ENCODE measurements around the gene PIH1D1. TPM values are rescaled to one million over a fixed set of nuclear protein-coding genes. Genes with fewer than 3 reads are reported as not detected.

PIH1D1 gene
- total RNA-seq, 2 experiments from 2014 or later, result 145 to 151 TPM

- H3K4me3 ChIP-seq (ENCODE audit: low read length), result no peak overlapping the region
- H3K36me3 ChIP-seq (ENCODE audit: insufficient read depth, low read length), result peaks cover 41% of the 10 kb centered on the region
- no peaks in the 10 kb centered on the region for H3K27me3 ChIP-seq (ENCODE audit: control insufficient read depth in 1 of 2, insufficient read depth in 2 of 2, low read length in 2 of 2)
- H3K9me3 ChIP-seq (ENCODE audit: control insufficient read depth in 1 of 2, insufficient read depth in 1 of 2, low read length in 2 of 2), result no peaks in the 10 kb centered on the region
- intact Hi-C loops (cut with DNase I, micrococcal nuclease), result no loop called here
- H3K4me1 ChIP-seq (ENCODE audit: insufficient read depth, low read length), result peaks cover 34% of the 10 kb centered on the region
- Mint-ChIP-seq H3K4me3 (no peak overlapping the region), H3K4me1 (ENCODE audit: low read depth) (peaks cover 10% of the 10 kb centered on the region), H3K9me3 (no peaks in the 10 kb centered on the region), H3K36me3 (ENCODE audit: low read depth) (peaks cover 37% of the 10 kb centered on the region), H3K27ac (peak overlapping the region; percentile 14), H3K27me3 (no peaks in the 10 kb centered on the region)
- TF ChIP-seq CTCF (IDR thresholded peaks at IDR 0.05), result no peak
- POLR2A ChIA-PET, result no interaction called here
- no peak for ATAC-seq (ENCODE audit: poor library complexity)
- DNase-seq, result no peak
- CTCF ChIA-PET, result interaction anchor here (1.3 to 1.5 kb wide), 2 partner anchors 13 to 16 kb away, joined by 3 to 4 read pairs; no protein-coding TSS in a partner anchor
- no peak overlapping the region for H3K27ac ChIP-seq (ENCODE audit: low read depth in 1 of 2, low read length in 2 of 2)
Observed at GRCh38 chr19:49459388-49459787, 7.8 kb upstream of the PIH1D1 start.

GRCh38 chr19:49458567-49458903 is 6.9 kb upstream of the PIH1D1 start:
- no peak for TF ChIP-seq CTCF (IDR thresholded peaks at IDR 0.05)
- POLR2A ChIA-PET, result interaction anchor here (1.1 to 1.6 kb wide), 3 partner anchors 12 to 37 kb away, joined by 4 to 6 read pairs (median 4); partner anchors contain the start of genes FLT3LG and RPS11

GRCh38 chr19:49456326-49456725 is 4.7 kb upstream of the PIH1D1 start:
- Histone ChIP-seq H3K36me3 (ENCODE audit: insufficient read depth, low read length) (peaks cover 30% of the 10 kb centered on the region), H3K9me3 (ENCODE audit: control insufficient read depth in 1 of 2, insufficient read depth in 1 of 2, low read length in 2 of 2) (no peaks in the 10 kb centered on the region), H3K4me3 (ENCODE audit: low read length) (no peak overlapping the region), H3K4me1 (ENCODE audit: insufficient read depth, low read length) (peaks cover 56% of the 10 kb centered on the region), H3K27ac (ENCODE audit: low read depth in 1 of 2, low read length in 2 of 2) (no peak overlapping the region), H3K27me3 (ENCODE audit: control insufficient read depth in 1 of 2, insufficient read depth in 2 of 2, low read length in 2 of 2) (no peaks in the 10 kb centered on the region)
- TF ChIP-seq CTCF (IDR thresholded peaks at IDR 0.05), result no peak
- H3K27ac Mint-ChIP-seq, result peak overlapping the region; percentile 69
- ChIA-PET CTCF (interaction anchor here (1.0 to 2.3 kb wide), 3 partner anchors 14 to 17 kb away, joined by 3 to 10 read pairs (median 4); partner anchors contain the start of gene FLT3LG), POLR2A (no interaction called here)
- H3K36me3 Mint-ChIP-seq (ENCODE audit: low read depth), result peaks cover 52% of the 10 kb centered on the region
- H3K4me1 Mint-ChIP-seq (ENCODE audit: low read depth), result peaks cover 37% of the 10 kb centered on the region
- ATAC-seq (ENCODE audit: poor library complexity) (no peak), DNase-seq (no peak)
- peak overlapping the region; percentile 38 for H3K4me3 Mint-ChIP-seq
- H3K9me3 Mint-ChIP-seq, result no peaks in the 10 kb centered on the region
- intact Hi-C loops (cut with DNase I, micrococcal nuclease), result no loop called here
- no peaks in the 10 kb centered on the region for H3K27me3 Mint-ChIP-seq

More at GRCh38 chr19:49458567-49458903, 6.9 kb upstream of the PIH1D1 start:
- Mint-ChIP-seq H3K36me3 (ENCODE audit: low read depth) (peaks cover 37% of the 10 kb centered on the region), H3K9me3 (no peaks in the 10 kb centered on the region), H3K4me3 (no peak overlapping the region), H3K27ac (peak overlapping the region; percentile 77), H3K4me1 (ENCODE audit: low read depth) (peaks cover 18% of the 10 kb centered on the region), H3K27me3 (no peaks in the 10 kb centered on the region)
- Histone ChIP-seq H3K36me3 (ENCODE audit: insufficient read depth, low read length) (peaks cover 33% of the 10 kb centered on the region), H3K4me1 (ENCODE audit: insufficient read depth, low read length) (peaks cover 36% of the 10 kb centered on the region), H3K9me3 (ENCODE audit: control insufficient read depth in 1 of 2, insufficient read depth in 1 of 2, low read length in 2 of 2) (no peaks in the 10 kb centered on the region), H3K27me3 (ENCODE audit: control insufficient read depth in 1 of 2, insufficient read depth in 2 of 2, low read length in 2 of 2) (no peaks in the 10 kb centered on the region), H3K4me3 (ENCODE audit: low read length) (no peak overlapping the region), H3K27ac (ENCODE audit: low read depth in 1 of 2, low read length in 2 of 2) (peak overlapping the region; percentile 1 to 45)
- CTCF ChIA-PET, result interaction anchor here (1.5 to 2.3 kb wide), 2 partner anchors 12 kb away, joined by 3 to 10 read pairs; no protein-coding TSS in a partner anchor
- intact Hi-C loops (cut with DNase I, micrococcal nuclease), result no loop called here
- DNase-seq (no peak), ATAC-seq (ENCODE audit: poor library complexity) (peak; percentile 24)

Measured in CD4-positive, alpha-beta T cell (primary cell).